Right atrium auricular region (tissue), 2 donors: ENCODE measurements around the gene SYNE4. TPM values are rescaled to one million over a fixed set of nuclear protein-coding genes. Genes with fewer than 3 reads are reported as not detected.

Experiments
- DNase-seq: peaks from one replicate; pipeline ENCODE4 v3.0.0-alpha.2; 2019; ENCODE audit warnings: low spot score
- H3K27ac ChIP-seq, 2 donors: fragments of 200-600 bp; sonication (generic); 1 replicate in 1 of 2; 2 replicates in 1 of 2; pipeline ENCODE4 v1.5.1; 2016 to 2019
- H3K27me3 ChIP-seq, 2 donors: fragments of 200-600 bp; sonication (generic); one replicate each; pipeline versions ENCODE4 v1.5.1 to v1.6.0; 2017 to 2019
- H3K36me3 ChIP-seq: fragments of 200-600 bp; sonication (generic); one replicate; pipeline ENCODE4 v1.5.1; 2016
- H3K4me1 ChIP-seq, 2 donors: fragments of 200-600 bp; sonication (generic); one replicate each; pipeline versions ENCODE4 v1.5.1 to v1.6.0; 2017 to 2019
- H3K4me3 ChIP-seq, 2 donors: fragments of 200-600 bp; sonication (generic); 1 replicate in 1 of 2; 2 replicates in 1 of 2; pipeline ENCODE4 v1.5.1; 2017 to 2019; ENCODE audit warnings: mild to moderate bottlenecking in 1 of 2, moderate library complexity in 1 of 2
- H3K9me3 ChIP-seq, 2 donors: fragments of 200-600 bp; sonication (generic); one replicate each; pipeline ENCODE4 v1.5.1; 2019
- total RNA-seq, 2 donors: library from RNA; depleted of rRNA; stranded (reverse); fragments of >200 nt; gene quantifications; one replicate each; pipeline ENCODE4 v1.1.0, GENCODE V29; 2016
- TF ChIP-seq, protein P1 (sequence below), 2 donors: fragments of 200-600 bp; sonication (generic); IDR thresholded peaks; one replicate each; pipeline ENCODE4 v1.5.1; 2019; ENCODE audit warnings: antibody characterized with exemption in 2 of 2

SYNE4 gene
- total RNA-seq, 2 donors from 2014 or later, result not detected

DNA sequence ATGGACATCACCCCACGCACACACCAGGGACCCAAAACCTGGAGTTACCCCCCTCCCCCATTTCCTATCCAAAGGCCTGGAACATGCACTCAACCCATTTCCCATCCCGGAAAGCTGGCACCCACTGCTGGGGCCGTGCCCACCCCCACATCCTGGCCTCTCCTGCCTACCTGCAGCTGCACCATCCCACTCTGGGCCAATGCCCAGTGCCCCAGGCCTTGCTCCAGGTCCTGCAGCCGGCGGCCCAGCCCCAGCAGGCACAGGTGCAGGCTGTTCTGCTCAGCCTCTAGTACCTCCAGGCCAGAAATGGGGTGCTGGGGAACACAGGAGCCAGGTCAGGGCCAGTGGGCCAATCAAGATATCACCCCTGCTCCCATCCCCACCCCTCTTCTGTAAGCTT is 1.7 kb downstream of the SYNE4 start:
- H3K27ac ChIP-seq, result no peak overlapping the region
- no peak for DNase-seq
- H3K36me3 ChIP-seq, result no peaks in the 10 kb centered on the region
- peaks cover 0 to 17% of the 10 kb centered on the region in 2 donors for H3K4me1 ChIP-seq
- TF ChIP-seq, protein P1, sequence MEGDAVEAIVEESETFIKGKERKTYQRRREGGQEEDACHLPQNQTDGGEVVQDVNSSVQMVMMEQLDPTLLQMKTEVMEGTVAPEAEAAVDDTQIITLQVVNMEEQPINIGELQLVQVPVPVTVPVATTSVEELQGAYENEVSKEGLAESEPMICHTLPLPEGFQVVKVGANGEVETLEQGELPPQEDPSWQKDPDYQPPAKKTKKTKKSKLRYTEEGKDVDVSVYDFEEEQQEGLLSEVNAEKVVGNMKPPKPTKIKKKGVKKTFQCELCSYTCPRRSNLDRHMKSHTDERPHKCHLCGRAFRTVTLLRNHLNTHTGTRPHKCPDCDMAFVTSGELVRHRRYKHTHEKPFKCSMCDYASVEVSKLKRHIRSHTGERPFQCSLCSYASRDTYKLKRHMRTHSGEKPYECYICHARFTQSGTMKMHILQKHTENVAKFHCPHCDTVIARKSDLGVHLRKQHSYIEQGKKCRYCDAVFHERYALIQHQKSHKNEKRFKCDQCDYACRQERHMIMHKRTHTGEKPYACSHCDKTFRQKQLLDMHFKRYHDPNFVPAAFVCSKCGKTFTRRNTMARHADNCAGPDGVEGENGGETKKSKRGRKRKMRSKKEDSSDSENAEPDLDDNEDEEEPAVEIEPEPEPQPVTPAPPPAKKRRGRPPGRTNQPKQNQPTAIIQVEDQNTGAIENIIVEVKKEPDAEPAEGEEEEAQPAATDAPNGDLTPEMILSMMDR (IDR thresholded peaks at IDR 0.05), result no peak
- H3K4me3 ChIP-seq, result no peak overlapping the region
- H3K9me3 ChIP-seq, result no peaks in the 10 kb centered on the region
- no peaks in the 10 kb centered on the region for H3K27me3 ChIP-seq

DNA sequence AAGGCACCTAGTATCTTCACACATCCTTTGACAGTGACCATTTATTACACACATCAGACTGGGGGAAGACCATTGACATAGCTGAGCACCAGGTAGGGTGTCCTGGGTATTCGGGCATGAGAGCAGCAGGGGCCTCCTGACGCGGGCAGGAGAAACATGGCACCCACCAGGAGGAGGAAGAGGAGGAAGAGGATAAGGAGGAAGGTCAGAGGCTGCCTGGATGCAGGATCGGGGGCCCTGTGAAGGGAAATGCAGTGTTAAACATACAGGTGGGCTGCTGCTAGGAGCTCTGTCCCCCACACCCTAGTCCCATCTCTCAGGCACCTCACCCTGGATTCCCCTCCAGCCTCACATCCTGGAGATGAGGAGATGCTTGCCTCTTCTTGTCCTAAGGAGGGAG is 5.3 kb downstream of the SYNE4 start:
- TF ChIP-seq, protein P1 (IDR thresholded peaks at IDR 0.05), result no peak

DNA sequence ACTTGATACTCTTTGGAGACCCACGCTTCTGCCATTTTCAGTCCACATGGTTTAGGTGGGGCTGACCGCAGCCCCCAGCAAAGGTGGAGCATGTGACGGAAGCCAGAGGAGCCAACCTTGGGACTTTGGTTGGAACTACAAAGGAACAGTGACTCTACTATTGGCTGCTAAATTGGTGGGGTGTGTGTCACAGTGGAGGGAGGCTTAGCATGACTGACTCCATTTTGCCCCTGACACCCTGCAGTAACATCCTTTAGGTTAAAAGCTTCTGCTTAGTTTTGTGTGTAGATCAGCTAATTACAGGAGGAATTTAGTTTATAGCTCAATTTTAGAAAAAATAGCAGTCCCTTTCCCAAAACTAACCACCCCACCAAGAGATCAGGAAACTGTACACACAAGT is 7.0 kb downstream of the SYNE4 start:
- Histone ChIP-seq H3K27ac (no peak overlapping the region), H3K4me3 (no peak overlapping the region), H3K4me1 (peaks cover 0 to 23% of the 10 kb centered on the region in 2 donors), H3K27me3 (no peaks in the 10 kb centered on the region), H3K36me3 (peaks cover 4% of the 10 kb centered on the region), H3K9me3 (no peaks in the 10 kb centered on the region)
- no peak for DNase-seq
- TF ChIP-seq, protein P1 (IDR thresholded peaks at IDR 0.05), result no peak

More for the DNA sequence above, 5.3 kb downstream of the SYNE4 start:
- Histone ChIP-seq H3K27me3 (no peaks in the 10 kb centered on the region), H3K4me1 (peaks cover 0 to 16% of the 10 kb centered on the region in 2 donors), H3K4me3 (no peak overlapping the region), H3K9me3 (no peaks in the 10 kb centered on the region), H3K36me3 (peaks cover 2% of the 10 kb centered on the region), H3K27ac (no peak overlapping the region)
- DNase-seq, result no peak

DNA sequence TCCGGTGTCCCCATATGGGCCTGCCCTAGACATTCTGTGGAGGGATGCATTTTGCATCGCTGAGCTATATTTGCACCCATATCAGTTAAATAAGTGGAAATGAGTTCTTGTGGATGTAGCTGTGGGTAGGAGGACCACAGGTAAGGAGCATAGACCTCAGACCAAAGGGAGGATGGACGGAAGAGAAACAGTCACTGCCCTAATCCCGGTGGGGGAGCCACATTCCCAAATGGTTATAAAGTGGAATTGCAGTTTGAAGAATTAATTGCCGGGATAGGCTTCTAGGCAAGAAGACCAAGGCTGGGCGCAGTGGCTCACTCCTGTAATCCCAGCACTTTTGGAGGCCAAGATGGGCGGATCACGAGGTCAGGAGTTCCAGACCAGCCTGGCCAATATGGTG is 11.8 kb downstream of the SYNE4 start:
- DNase-seq, result no peak
- Histone ChIP-seq H3K4me1 (peaks cover 0 to 44% of the 10 kb centered on the region in 2 donors), H3K4me3 (no peak overlapping the region), H3K27ac (no peak overlapping the region), H3K9me3 (no peaks in the 10 kb centered on the region), H3K27me3 (no peaks in the 10 kb centered on the region), H3K36me3 (peaks cover 4% of the 10 kb centered on the region)
- TF ChIP-seq, protein P1 (IDR thresholded peaks at IDR 0.05), result no peak

DNA sequence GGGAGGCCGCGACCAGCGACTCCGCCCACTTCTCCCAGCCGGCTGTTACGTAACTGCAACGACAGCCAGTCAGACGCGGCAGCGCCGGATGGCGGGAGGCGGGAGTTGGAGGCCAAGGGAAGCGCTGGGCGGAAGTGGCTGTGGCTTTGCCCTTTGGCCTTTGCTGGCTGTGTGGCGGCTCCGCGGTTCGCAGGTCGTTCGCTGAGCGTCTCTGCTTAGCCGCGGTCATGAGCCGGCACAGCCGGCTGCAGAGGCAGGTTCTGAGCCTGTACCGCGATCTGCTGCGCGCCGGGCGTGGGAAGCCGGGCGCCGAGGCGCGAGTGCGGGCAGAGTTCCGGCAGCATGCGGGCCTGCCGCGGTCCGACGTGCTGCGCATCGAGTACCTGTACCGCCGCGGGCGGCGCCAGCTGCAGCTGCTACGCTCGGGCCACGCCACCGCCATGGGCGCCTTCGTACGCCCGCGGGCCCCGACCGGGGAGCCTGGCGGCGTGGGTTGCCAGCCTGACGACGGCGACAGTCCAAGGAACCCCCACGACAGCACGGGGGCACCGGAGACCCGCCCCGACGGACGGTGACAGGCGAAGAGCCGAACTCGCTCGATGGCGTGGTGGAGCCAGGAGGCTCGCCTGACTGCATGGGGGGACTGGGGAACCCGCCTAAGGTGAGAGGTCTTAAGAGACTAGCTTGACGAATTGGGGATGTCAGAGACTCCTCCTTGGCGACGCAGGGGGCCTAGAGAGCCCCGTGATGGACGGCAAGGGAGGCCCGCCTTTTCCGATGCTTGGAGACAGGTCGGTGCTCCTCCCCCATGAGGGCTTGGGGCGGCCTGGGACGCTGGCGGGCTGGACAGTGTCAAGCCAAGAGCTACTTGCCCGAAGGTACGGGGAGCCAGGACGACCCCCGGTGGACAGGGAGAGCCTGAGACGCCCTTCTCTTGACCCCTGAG is 13.3 kb downstream of the SYNE4 start, which contains the start of gene SDHAF1:
Gene SDHAF1 (plus strand): TSS at position 141 of the 946 bp plus-strand sequence. CDS start 87 bp downstream, at position 228.
- peak within 1 kb of the TSS; percentile 65 to 99 for H3K4me3 ChIP-seq
- H3K36me3 ChIP-seq, result peaks cover 4% of the 10 kb centered on the region
- TF ChIP-seq, protein P1 (IDR thresholded peaks at IDR 0.05), result peak in 1 of 2 donors; percentile 17
- H3K27me3 ChIP-seq, result no peaks in the 10 kb centered on the region
- peak; percentile 97 for DNase-seq
- H3K9me3 ChIP-seq, result no peaks in the 10 kb centered on the region
- H3K27ac ChIP-seq, result peak within 1 kb of the TSS; percentile 80 to 83
- H3K4me1 ChIP-seq, result peaks cover 0 to 44% of the 10 kb centered on the region in 2 donors
